SK-N-SH (cell line): ENCODE results near the gene C1QC. TPM values are rescaled to one million over a fixed set of nuclear protein-coding genes. Genes with fewer than 3 reads are reported as not detected.
A peak's percentile ranks its signal among the peaks of the same experiment; 100 is the strongest.

Experiments used
- CTCF ChIA-PET: fragments of 300-600, 350-600 bp; formaldehyde crosslinking; extraction: SDS; loops from one replicate; lab custom pipeline; 2021; lab: Yijun Ruan, JAX
- POLR2A ChIA-PET: fragments of 350-600 bp; sonication (Branson Sonifier 250); formaldehyde crosslinking; extraction: SDS; loops from one replicate; lab custom pipeline; 2020; ENCODE audit warnings: antibody characterized with exemption, inconsistent platforms; lab: Yijun Ruan, JAX
- DNase-seq: peaks from one replicate; pipeline ENCODE4 v3.0.0; 2012
- H2AFZ ChIP-seq: fragments of 200-600 bp; sonication (generic); 2 replicates; pipeline ENCODE4 v1.8.1; 2016; ENCODE audit warnings: antibody characterized with exemption, mild to moderate bottlenecking, low read depth
- H3F3A ChIP-seq: fragments of 200-600 bp; sonication (generic); replicated peaks from 2 replicates; pipeline ENCODE3; 2016; ENCODE audit warnings: antibody characterized with exemption, mild to moderate bottlenecking; ENCODE audit not compliant: insufficient read depth
- H3K27ac ChIP-seq, 2 experiments: fragments of 200-500 bp in 1 of 2; fragments of 200-600 bp in 1 of 2; sonication (Bioruptor generic) in 1 of 2; sonication (generic), shearing (Covaris generic) in 1 of 2; 2 replicates each; pipeline versions ENCODE4 v1.5.1 to v1.6.1; 2014 to 2016; ENCODE audit warnings: low read depth in 2 of 2, inconsistent platforms in 1 of 2, low read length in 1 of 2, mild to moderate bottlenecking in 1 of 2, mixed read lengths in 1 of 2
- H3K27me3 ChIP-seq: fragments of 200-600 bp; sonication (generic), shearing (Covaris generic); 2 replicates; pipeline ENCODE4 v1.6.1; 2016; ENCODE audit warnings: mixed run types; ENCODE audit not compliant: insufficient read depth
- H3K36me3 ChIP-seq, 2 experiments: fragments of 200-500 bp in 1 of 2; fragments of 200-600 bp in 1 of 2; sonication (Bioruptor generic) in 1 of 2; sonication (generic) in 1 of 2; replicated peaks in 1 of 2; 2 replicates each; pipeline versions ENCODE3 to v1.5.1; 2014 to 2016; ENCODE audit warnings: low read length in 1 of 2, mild to moderate bottlenecking in 1 of 2; ENCODE audit not compliant: insufficient read depth in 2 of 2, control insufficient read depth in 1 of 2
- H3K4me1 ChIP-seq, 2 experiments: fragments of 200-500 bp in 1 of 2; fragments of 200-600 bp in 1 of 2; sonication (Bioruptor generic) in 1 of 2; sonication (generic), shearing (Covaris generic) in 1 of 2; 2 replicates each; pipeline versions ENCODE4 v1.5.1 to v1.6.1; 2014 to 2016; ENCODE audit warnings: low read depth in 1 of 2, low read length in 1 of 2, mixed run types in 1 of 2; ENCODE audit not compliant: insufficient read depth in 2 of 2, control insufficient read depth in 1 of 2
- H3K4me2 ChIP-seq: fragments of 200-600 bp; sonication (generic), shearing (Covaris generic); 2 replicates; pipeline ENCODE4 v1.6.1; 2017; ENCODE audit warnings: mixed run types
- H3K4me3 ChIP-seq, 2 experiments: fragments of 200-500 bp in 1 of 2; fragments of 200-600 bp in 1 of 2; sonication (Bioruptor generic) in 1 of 2; sonication (generic), shearing (Covaris generic) in 1 of 2; 2 replicates each; pipeline versions ENCODE4 v1.5.1 to v1.8.1; 2014 to 2016; ENCODE audit warnings: low read depth in 2 of 2, inconsistent platforms in 1 of 2, low read length in 1 of 2, mild to moderate bottlenecking in 1 of 2, mixed read lengths in 1 of 2, moderate library complexity in 1 of 2
- H3K79me2 ChIP-seq: fragments of 200-600 bp; sonication (generic); 2 replicates; pipeline ENCODE4 v1.8.1; 2017; ENCODE audit warnings: mild to moderate bottlenecking; ENCODE audit not compliant: insufficient read depth
- H3K9ac ChIP-seq: fragments of 200-600 bp; sonication (generic); 2 replicates; pipeline ENCODE4 v1.6.1; 2017; ENCODE audit warnings: mixed run types
- H3K9me2 ChIP-seq: fragments of 200-600 bp; sonication (generic); 2 replicates; pipeline ENCODE4 v1.6.1; 2017; ENCODE audit warnings: mixed run types
- H3K9me3 ChIP-seq: fragments of 200-600 bp; sonication (generic); 2 replicates; pipeline ENCODE4 v1.6.1; 2017; ENCODE audit warnings: mixed run types, mild to moderate bottlenecking, moderate library complexity
- H4K20me1 ChIP-seq: fragments of 200-600 bp; sonication (generic); 2 replicates; pipeline ENCODE4 v1.6.1; 2017; ENCODE audit warnings: mild to moderate bottlenecking, mixed run types; ENCODE audit not compliant: insufficient read depth
- CHD2 ChIP-seq: fragments of 150-350 bp; IDR thresholded peaks from 2 replicates; pipeline ENCODE4 v1.6.1; 2018; ENCODE audit warnings: low read length; ENCODE audit not compliant: partially characterized antibody
- CTCF ChIP-seq: fragments of 200-600 bp; sonication (generic); IDR thresholded peaks from 2 replicates; pipeline ENCODE4 v1.6.1; 2017; ENCODE audit warnings: antibody characterized with exemption, mild to moderate bottlenecking, moderate library complexity
- EP300 ChIP-seq, 2 experiments: IDR thresholded peaks; 2 replicates each; pipeline versions ENCODE4 v1.4.0 to v1.6.1; 2012; ENCODE audit warnings: borderline replicate concordance in 1 of 2, low read depth in 1 of 2, low read length in 1 of 2
- FOXJ3 ChIP-seq: sonication (generic); formaldehyde crosslinking; IDR thresholded peaks from 2 replicates; pipeline ENCODE4 v1.5.1; 2020; ENCODE audit warnings: mild to moderate bottlenecking, missing genetic modification reagents
- FOXM1 ChIP-seq: IDR thresholded peaks from 2 replicates; pipeline ENCODE4 v1.4.0; 2012; ENCODE audit warnings: low read depth, mild to moderate bottlenecking
- GATA2 ChIP-seq: sonication (generic); formaldehyde crosslinking; IDR thresholded peaks from 2 replicates; pipeline ENCODE4 v1.5.0; 2020; ENCODE audit warnings: mild to moderate bottlenecking, missing genetic modification reagents
- JUND ChIP-seq: IDR thresholded peaks from 2 replicates; pipeline ENCODE4 v1.4.0; 2012
- MXI1 ChIP-seq: IDR thresholded peaks from 2 replicates; pipeline ENCODE4 v1.6.1; 2012; ENCODE audit warnings: mild to moderate bottlenecking, low read depth, low read length, improper control_type of control experiment
- NFIC ChIP-seq: IDR thresholded peaks from 2 replicates; pipeline ENCODE4 v1.4.0; 2012; ENCODE audit warnings: borderline replicate concordance
- NRF1 ChIP-seq: IDR thresholded peaks from 2 replicates; pipeline ENCODE4 v1.6.1; 2012; ENCODE audit warnings: low read depth, mild to moderate bottlenecking, low read length
- POLR2AphosphoS5 ChIP-seq: IDR thresholded peaks from 2 replicates; pipeline ENCODE4 v1.6.1; 2012; ENCODE audit warnings: low read depth, low read length
- RAD21 ChIP-seq: IDR thresholded peaks from 2 replicates; pipeline ENCODE4 v1.6.1; 2012; ENCODE audit warnings: mild to moderate bottlenecking, low read length
- SIN3A ChIP-seq: IDR thresholded peaks from 2 replicates; pipeline ENCODE4 v1.6.1; 2012; ENCODE audit warnings: low read depth, mild to moderate bottlenecking, low read length, moderate library complexity, borderline replicate concordance
- SMC3 ChIP-seq: IDR thresholded peaks from 2 replicates; pipeline ENCODE4 v1.6.1; 2012; ENCODE audit warnings: low read depth, low read length, improper control_type of control experiment
- TAF1 ChIP-seq: IDR thresholded peaks from 2 replicates; pipeline ENCODE4 v1.6.1; 2012; ENCODE audit warnings: low read depth, mild to moderate bottlenecking, low read length, moderate library complexity, borderline replicate concordance
- TEAD4 ChIP-seq: IDR thresholded peaks from 2 replicates; pipeline ENCODE4 v1.4.0; 2012; ENCODE audit warnings: mild to moderate bottlenecking, borderline replicate concordance; ENCODE audit not compliant: insufficient read depth
- USF1 ChIP-seq: IDR thresholded peaks from 2 replicates; pipeline ENCODE4 v1.4.0; 2012; ENCODE audit warnings: low read depth, borderline replicate concordance
- YY1 ChIP-seq: IDR thresholded peaks from 2 replicates; pipeline ENCODE4 v1.4.0; 2012; ENCODE audit warnings: low read depth, mild to moderate bottlenecking
- WGBS: methylation state at CpG from one replicate; pipeline ENCODE4 v1.1.6; 2017; ENCODE audit warnings: low lambda C conversion rate; 5-methylcytosine and 5-hydroxymethylcytosine counted together
- polyA plus RNA-seq, 3 experiments: library from polyadenylated mRNA; depleted of rRNA; stranded (reverse); fragments of >200 nt; gene quantifications; 2 replicates each; pipeline ENCODE4 v1.2.3, GENCODE V29; 2012
- TF ChIP-seq, protein P1 (sequence below): IDR thresholded peaks from 2 replicates; pipeline ENCODE4; 2012
- TF ChIP-seq, protein P2 (sequence below): fragments of 150-350 bp; IDR thresholded peaks from 2 replicates; pipeline ENCODE4 v1.6.1; 2016; ENCODE audit warnings: mild to moderate bottlenecking, low read depth, low read length

Gene C1QC
- polyA plus RNA-seq, 1 of the 3 experiments (the other 2 are of a cell fraction) = not detected

- 79% methylated on average over 3 of the region's 3 CpGs for WGBS
- Histone ChIP-seq H2AFZ (no peak overlapping the region), H3K4me2 (no peak overlapping the region), H3K27ac (no peak overlapping the region), H3K36me3 (no peaks in the 10 kb centered on the region), H3K27me3 (peaks cover 36% of the 10 kb centered on the region), H3K4me3 (no peak overlapping the region), H3K4me1 (no peaks in the 10 kb centered on the region), H3K79me2 (no peaks in the 10 kb centered on the region), H3K9me2 (no peaks in the 10 kb centered on the region), H3K9ac (no peak overlapping the region), H4K20me1 (no peaks in the 10 kb centered on the region), H3F3A (no peaks in the 10 kb centered on the region), H3K9me3 (no peaks in the 10 kb centered on the region)
- TF ChIP-seq NFIC (no peak), CTCF (peak; percentile 23; the same call in 1 of the 2 replicates)
- DNase-seq = no peak
- ChIA-PET POLR2A (no interaction called here), CTCF (no interaction called here)
These were observed 15.1 kb downstream of the C1QC start for GRCh38 chr1:22658385-22659163.

DNA sequence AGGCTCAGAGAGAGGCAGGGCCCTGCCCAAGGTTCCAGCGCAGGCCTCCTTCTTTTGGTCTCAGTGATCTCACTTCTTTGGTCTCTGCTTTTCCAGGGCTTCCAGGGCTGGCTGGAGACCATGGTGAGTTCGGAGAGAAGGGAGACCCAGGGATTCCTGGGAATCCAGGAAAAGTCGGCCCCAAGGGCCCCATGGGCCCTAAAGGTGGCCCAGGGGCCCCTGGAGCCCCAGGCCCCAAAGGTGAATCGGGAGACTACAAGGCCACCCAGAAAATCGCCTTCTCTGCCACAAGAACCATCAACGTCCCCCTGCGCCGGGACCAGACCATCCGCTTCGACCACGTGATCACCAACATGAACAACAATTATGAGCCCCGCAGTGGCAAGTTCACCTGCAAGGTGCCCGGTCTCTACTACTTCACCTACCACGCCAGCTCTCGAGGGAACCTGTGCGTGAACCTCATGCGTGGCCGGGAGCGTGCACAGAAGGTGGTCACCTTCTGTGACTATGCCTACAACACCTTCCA is 17.3 kb downstream of the C1QC start:
- H3K4me3 ChIP-seq = no peak overlapping the region
- 67% methylated on average over 18 of the region's 19 CpGs for WGBS
- TF ChIP-seq TAF1 = no peak
- TF ChIP-seq SMC3 = no peak
- no peak for TF ChIP-seq MXI1
- no peak for TF ChIP-seq JUND
- TF ChIP-seq, protein P1, sequence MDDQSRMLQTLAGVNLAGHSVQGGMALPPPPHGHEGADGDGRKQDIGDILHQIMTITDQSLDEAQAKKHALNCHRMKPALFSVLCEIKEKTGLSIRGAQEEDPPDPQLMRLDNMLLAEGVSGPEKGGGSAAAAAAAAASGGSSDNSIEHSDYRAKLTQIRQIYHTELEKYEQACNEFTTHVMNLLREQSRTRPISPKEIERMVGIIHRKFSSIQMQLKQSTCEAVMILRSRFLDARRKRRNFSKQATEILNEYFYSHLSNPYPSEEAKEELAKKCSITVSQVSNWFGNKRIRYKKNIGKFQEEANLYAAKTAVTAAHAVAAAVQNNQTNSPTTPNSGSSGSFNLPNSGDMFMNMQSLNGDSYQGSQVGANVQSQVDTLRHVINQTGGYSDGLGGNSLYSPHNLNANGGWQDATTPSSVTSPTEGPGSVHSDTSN = no peak
- no peak for TF ChIP-seq YY1
- no peak for TF ChIP-seq RAD21
- TF ChIP-seq FOXJ3 (CRISPR knock-in tag) = no peak
- no peak for TF ChIP-seq POLR2AphosphoS5
- no peak for TF ChIP-seq FOXM1
- no peak for TF ChIP-seq NRF1
- no peak for TF ChIP-seq CTCF
- no peak for TF ChIP-seq USF1
- TF ChIP-seq EP300 (IDR thresholded peaks at IDR 0.05; ENCODE audit: borderline replicate concordance in 1 of 2, low read depth in 1 of 2, low read length in 1 of 2) = no peak
- TF ChIP-seq SIN3A = no peak
- no peak for TF ChIP-seq CHD2
- no peak for TF ChIP-seq GATA2 (CRISPR knock-in tag)
- TF ChIP-seq TEAD4 = no peak
- TF ChIP-seq, protein P2, sequence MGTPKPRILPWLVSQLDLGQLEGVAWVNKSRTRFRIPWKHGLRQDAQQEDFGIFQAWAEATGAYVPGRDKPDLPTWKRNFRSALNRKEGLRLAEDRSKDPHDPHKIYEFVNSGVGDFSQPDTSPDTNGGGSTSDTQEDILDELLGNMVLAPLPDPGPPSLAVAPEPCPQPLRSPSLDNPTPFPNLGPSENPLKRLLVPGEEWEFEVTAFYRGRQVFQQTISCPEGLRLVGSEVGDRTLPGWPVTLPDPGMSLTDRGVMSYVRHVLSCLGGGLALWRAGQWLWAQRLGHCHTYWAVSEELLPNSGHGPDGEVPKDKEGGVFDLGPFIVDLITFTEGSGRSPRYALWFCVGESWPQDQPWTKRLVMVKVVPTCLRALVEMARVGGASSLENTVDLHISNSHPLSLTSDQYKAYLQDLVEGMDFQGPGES = no peak

More for the DNA sequence above, 17.3 kb downstream of the C1QC start:
- Histone ChIP-seq H3K27me3 (peaks cover 26% of the 10 kb centered on the region; the same call in 1 of the 2 replicates), H3K9me3 (no peaks in the 10 kb centered on the region), H3K79me2 (no peaks in the 10 kb centered on the region), H2AFZ (no peak overlapping the region), H3K4me1 (no peaks in the 10 kb centered on the region), H3K9me2 (no peaks in the 10 kb centered on the region), H3K9ac (no peak overlapping the region), H3K4me2 (no peak overlapping the region), H3K36me3 (no peaks in the 10 kb centered on the region), H3K27ac (no peak overlapping the region), H4K20me1 (no peaks in the 10 kb centered on the region), H3F3A (no peaks in the 10 kb centered on the region)
- ChIA-PET POLR2A (no interaction called here), CTCF (interaction anchor here (0.8 to 3.3 kb wide), 3 partner anchors 10 to 303 kb away, joined by 3 to 8 read pairs (median 4); partner anchors contain the start of gene C1QC)
- no peak for DNase-seq
